ENCODE measurements around the gene BMPER.

Gene BMPER

GRCh38 chr7:34026481-34027190, 121.3 kb downstream of the BMPER start:
- no peak for DNase-seq (ENCODE audit: low read depth, low spot score)

GRCh38 chr7:34031156-34031555, 125.8 kb downstream of the BMPER start:
- no peak for DNase-seq (ENCODE audit: low read depth, low spot score)

- DNase-seq (ENCODE audit: low read depth, low spot score): no peak
These were observed 129.4 kb downstream of the BMPER start for GRCh38 chr7:34034728-34035127.

DNA sequence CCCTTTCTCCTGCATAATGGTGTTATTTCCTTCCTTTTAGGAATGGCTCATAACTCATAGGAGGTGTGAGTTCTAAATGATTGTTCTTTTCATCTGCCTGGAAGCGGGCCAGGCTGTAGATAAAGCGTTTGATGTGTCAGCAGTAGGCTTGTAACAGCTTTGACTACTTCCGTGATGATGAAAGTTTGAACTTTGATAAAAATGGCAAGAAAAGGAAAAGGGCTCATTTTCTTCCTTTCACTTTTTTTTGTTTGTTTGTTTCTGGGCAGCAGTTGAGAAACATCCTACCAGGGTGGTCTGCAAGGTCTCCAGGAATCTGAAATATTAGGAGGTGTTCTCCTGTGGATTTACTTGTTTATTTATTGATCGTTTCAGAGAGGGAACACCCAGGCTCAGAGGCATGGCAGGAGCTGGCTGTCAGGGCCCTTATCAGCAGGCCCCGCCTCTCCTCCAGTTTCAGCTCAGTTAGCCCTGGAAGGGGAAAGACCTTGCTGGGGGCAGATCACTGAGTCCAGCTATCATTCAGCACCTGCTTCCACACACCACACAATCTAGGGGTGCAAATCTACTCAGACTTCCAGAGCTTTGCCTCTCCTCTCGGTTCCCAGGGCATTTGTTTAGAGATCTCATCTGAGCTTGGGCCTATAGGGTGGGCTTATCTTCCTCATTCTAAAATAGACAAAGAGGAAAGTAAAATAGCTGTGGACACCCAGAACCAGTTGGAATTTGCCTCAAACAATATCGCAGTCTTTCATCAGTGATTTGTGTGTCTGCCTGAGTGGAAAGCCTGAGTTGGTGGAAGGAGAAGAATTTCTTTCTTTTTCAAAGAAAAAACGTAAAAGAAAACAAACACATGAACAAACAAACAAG, 130.9 kb downstream of the BMPER start:
- DNase-seq (ENCODE audit: low read depth, low spot score): no peak

- DNase-seq (ENCODE audit: low read depth, low spot score): no peak
These were observed 131.8 kb downstream of the BMPER start for GRCh38 chr7:34036972-34037792.

DNA sequence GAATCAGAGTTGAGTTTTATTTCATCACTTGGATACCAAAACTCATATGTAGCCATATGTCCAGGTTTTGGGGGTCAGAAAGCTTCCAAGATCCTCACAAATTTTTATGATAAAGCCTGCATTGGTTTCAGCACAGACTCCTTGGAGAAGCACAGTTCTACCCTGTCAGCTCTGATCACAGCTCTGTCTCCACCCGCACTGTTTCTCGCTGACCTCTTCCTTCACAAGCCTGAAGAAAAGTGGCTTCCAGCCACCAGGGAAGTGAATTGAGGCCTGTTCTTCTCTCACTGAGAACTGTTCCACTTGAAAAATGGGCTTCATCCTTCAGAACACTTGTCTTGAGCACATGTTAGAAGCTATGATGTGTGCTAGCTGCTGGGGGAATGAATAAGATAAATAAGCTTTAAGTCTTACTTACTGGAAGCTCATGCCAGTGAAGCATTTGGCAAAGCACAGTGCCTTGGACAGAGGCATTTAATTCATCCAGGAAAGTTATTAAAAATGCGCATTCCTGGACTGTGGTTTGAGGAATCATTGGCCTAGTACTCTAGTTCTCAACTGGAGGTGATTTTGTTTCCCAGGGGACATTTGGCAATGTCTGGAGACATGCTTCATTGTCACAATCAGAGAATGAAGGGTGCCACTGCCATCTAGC, 133.6 kb downstream of the BMPER start:
- DNase-seq (ENCODE audit: low read depth, low spot score): no peak

- DNase-seq (ENCODE audit: low read depth, low spot score): no peak
These were observed 136.4 kb downstream of the BMPER start for GRCh38 chr7:34041707-34042106.

GRCh38 chr7:34042406-34042805, 137.1 kb downstream of the BMPER start:
- DNase-seq (ENCODE audit: low read depth, low spot score): no peak

- DNase-seq (ENCODE audit: low read depth, low spot score): no peak
These were observed 138.3 kb downstream of the BMPER start for GRCh38 chr7:34043461-34044305.

DNA sequence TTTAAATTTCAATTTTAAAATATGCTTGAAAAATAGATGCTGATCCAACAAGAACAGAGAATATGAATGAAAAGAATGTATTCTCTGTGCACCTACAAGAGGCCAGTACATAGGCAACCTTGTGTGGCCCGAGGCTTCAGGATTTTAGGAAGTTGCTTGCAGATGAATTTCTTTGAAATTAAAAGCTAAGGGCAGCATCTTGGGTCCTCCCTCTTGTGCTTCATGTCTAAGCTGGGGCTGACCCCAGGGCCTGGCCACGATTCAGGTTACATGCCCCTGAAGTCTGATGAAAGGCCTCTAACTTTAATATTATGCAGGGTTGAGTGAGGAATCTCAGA, 138.9 kb downstream of the BMPER start:
- no peak for DNase-seq (ENCODE audit: low read depth, low spot score)

DNA sequence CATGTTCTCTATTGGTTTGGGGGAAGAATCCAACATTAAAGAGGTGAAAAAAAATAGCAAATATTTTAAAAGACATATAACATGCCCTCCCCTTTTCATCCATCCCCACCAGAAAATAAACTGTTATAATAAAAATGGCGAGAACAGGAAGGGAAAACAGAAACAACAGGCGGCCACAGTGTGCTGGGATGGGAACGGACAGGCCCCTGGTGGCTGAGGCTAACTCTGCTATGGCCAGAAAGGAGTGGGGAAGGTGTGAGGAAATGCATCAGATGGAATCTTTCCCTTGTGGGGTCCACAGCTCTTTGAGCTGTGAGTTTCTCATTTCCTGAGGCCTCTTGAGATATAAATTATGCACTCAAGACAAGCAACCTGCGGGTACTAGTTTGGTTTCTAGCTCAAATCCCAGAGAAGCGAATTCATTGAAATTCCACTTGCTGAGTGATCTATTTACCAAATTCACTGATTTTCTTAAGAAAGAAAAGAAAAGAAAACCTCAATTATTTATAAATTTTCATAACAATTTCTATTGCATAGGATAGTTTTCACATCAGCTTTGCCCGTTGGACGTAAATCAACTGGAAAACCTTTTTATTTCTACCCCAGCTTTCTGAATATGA, 139.5 kb downstream of the BMPER start:
- no peak for DNase-seq (ENCODE audit: low read depth, low spot score)

DNA sequence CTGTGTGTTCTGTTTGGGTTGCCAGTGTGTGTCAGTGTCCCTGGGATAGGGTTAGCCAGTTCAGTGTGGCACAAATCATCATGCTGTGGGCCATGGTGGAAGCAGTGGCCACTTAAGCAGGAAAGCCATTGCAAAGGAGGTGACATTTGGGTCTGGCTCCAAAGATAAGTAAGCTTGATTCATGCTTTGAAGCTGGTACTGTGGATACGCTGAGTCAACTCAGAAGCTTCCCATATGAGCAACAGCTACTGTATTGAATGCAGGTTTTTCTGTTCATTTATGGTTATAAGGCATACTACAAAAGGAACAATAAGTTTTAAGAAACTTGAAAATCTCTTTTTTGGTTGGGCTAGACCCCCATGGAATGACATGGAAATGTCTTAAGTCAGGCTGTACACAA, 143.1 kb downstream of the BMPER start:
- no peak for DNase-seq (ENCODE audit: low read depth, low spot score)

GRCh38 chr7:34054075-34054474, 148.7 kb downstream of the BMPER start:
- no peak for DNase-seq (ENCODE audit: low read depth, low spot score)

GRCh38 chr7:34057136-34057535, 151.8 kb downstream of the BMPER start:
- no peak for DNase-seq (ENCODE audit: low read depth, low spot score)

DNA sequence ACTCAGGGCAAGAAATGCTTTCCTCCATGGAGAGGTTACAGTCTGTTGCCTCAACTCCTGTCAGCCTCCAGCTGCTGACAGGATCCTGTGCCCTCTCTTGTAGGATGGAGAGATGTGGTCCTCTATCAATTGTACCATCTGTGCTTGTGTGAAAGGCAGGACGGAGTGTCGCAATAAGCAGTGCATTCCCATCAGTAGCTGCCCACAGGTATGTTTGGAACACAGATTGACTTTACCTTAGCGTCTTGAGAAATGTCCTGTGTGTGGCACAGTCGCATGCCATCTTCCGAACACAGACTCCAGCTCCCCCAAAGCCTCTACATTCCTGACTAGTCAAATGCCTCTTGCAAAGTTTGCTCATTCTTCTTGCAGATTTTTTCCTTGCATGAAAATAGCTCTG, 152.6 kb downstream of the BMPER start:
- no peak for DNase-seq (ENCODE audit: low read depth, low spot score)

DNA sequence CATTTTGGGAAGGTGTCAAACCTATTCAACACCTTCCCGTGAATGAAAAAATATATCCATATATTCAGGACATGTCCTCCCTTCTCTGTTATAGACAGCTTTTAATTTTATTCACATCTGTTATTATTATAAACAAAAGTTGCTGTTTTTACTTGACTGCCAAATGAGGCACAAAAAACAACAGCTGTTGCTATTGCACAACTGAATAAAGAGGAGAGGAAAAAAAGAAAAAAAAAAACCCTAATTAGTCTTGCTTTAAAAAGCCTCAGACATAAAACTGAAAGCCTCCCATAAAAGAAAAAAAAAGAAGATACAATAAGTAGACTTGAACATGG, 153.4 kb downstream of the BMPER start:
- no peak for DNase-seq (ENCODE audit: low read depth, low spot score)

DNA sequence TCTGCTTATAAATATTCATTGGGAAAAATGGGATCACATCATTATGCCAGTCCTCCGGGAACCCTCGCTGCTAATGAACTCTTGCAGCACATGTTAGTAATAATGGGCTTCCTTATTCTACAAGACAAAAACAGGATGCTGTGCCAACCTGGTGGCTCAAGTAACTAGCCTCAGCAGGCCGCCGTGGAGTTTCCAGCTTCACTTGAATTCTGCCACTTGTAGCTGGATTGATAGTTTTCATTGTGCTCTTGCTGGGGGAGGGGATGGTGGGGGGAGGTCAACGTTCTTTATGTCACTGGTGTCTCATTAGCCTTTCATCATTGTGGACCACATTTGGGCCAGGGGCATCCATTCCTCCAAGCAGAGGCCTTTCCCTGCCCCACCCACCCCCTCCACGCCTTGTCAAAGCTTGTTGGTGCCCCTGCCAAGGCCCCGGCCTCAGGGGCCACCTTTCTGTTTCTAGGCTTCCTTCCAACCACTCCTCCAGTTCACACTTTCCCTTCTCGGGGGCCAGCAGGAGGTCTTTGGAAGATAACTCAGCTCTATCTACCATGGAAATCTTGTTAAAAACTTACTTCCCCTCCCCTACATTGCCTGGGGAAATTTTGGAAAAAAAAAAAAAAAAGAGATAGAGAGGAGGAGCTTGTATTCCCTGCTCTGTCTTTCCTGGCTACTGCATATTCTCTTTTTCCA, 153.9 kb downstream of the BMPER start:
- DNase-seq (ENCODE audit: low read depth, low spot score): no peak

GRCh38 chr7:34060196-34060947, 155.0 kb downstream of the BMPER start:
- no peak for DNase-seq (ENCODE audit: low read depth, low spot score)

- DNase-seq (ENCODE audit: low read depth, low spot score): no peak
These were observed 155.8 kb downstream of the BMPER start for GRCh38 chr7:34061149-34061548.

Data from activated CD4-positive, CD25-positive, alpha-beta regulatory T cell treated with anti-CD3 and anti-CD28 coated beads, Interleukin-2, amount 50 U/mL, for 16 hours (primary cell).